WI38 (cell line): ENCODE results near the gene CFAP90.

Experiments
- H3K4me3 ChIP-seq: 2 replicates; pipeline ENCODE4 v1.5.1; 2011; ENCODE audit warnings: low read depth, mild to moderate bottlenecking, control low read depth, low read length
- CTCF ChIP-seq: IDR thresholded peaks from 2 replicates; pipeline ENCODE4 v1.5.1; 2012; ENCODE audit warnings: low read depth, mild to moderate bottlenecking, control low read depth, low read length

The CFAP90 gene

GRCh38 chr5:7845557-7845956 is 5.4 kb downstream of the CFAP90 start:
- H3K4me3 ChIP-seq, result no peak overlapping the region
- no peak for TF ChIP-seq CTCF

GRCh38 chr5:7844901-7845300 is 6.0 kb downstream of the CFAP90 start:
- no peak overlapping the region for H3K4me3 ChIP-seq
- TF ChIP-seq CTCF, result no peak

GRCh38 chr5:7842531-7842930 is 8.4 kb downstream of the CFAP90 start:
- no peak for TF ChIP-seq CTCF

GRCh38 chr5:7837403-7837802 is 13.5 kb downstream of the CFAP90 start:
- no peak overlapping the region for H3K4me3 ChIP-seq
- no peak for TF ChIP-seq CTCF

More at GRCh38 chr5:7842531-7842930, 8.4 kb downstream of the CFAP90 start:
- H3K4me3 ChIP-seq, result no peak overlapping the region

DNA sequence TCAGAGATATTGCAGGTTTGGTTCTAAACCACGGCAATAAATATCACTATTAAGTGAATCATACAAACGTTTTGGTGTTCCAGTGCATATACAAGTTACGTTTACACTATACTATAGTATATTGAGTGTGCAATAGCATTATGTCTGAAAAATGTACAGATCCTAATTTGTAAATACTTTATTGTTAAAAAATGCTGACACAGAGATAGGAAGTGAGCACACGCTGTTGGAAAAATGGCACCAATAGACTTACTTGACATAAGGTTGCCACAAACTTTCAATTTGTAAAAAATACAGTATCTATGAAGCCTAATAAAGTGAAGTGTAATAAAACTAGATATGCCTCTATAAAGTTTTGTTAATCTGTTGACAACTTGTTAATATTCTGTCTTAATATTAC is 16.0 kb downstream of the CFAP90 start:
- H3K4me3 ChIP-seq, result no peak overlapping the region
- no peak for TF ChIP-seq CTCF

DNA sequence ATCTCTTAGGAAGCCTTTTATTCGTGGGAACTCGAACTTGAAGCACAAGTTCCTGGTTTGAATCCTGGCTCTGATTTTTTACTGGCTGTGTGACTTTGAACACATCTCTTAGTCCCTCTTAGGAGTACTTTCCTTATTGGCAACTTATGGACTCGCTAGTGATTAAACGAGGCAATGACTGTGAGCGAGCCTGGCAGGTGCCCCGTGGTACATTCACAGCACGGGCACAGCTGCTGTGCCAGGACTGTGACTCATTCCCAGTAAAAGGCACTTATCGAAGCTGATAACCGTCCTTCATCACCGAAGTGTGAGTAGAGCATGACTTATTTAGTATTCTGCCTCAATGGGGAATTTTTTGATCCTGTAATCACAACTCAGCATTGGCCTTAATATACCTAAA is 22.7 kb downstream of the CFAP90 start:
- no peak overlapping the region for H3K4me3 ChIP-seq
- TF ChIP-seq CTCF, result no peak

GRCh38 chr5:7827610-7828009 is 23.3 kb downstream of the CFAP90 start:
- no peak for TF ChIP-seq CTCF

DNA sequence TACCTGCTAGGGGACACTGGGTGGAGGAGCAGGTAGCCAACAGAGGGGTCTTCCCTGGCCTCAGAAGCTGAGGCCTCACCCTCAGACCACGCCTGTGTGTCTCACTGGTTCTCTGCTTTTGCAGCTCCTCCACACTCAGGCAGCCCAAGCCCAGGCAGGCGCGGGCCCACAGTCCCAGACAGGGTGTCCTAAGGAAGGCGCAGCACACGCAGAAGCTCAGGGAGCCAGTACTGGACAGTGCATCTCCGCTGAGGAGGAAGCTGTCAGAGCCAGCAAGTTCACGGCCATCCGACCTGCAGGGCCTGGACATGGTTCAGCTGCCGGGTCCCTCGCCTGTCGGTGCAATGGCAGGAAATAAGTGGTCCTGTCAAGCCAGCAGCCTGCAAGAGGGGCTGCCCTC is 25.3 kb downstream of the CFAP90 start:
- TF ChIP-seq CTCF, result no peak
- H3K4me3 ChIP-seq, result no peak overlapping the region

More at GRCh38 chr5:7827610-7828009, 23.3 kb downstream of the CFAP90 start:
- H3K4me3 ChIP-seq, result no peak overlapping the region
